ENCODE data around the gene FAM185A.
"Not testable (repeated sequence)": the region's sequence is repeated elsewhere in the genome, so short reads cannot be mapped to it uniquely, and the experiment has no call there.

FAM185A gene

DNA sequence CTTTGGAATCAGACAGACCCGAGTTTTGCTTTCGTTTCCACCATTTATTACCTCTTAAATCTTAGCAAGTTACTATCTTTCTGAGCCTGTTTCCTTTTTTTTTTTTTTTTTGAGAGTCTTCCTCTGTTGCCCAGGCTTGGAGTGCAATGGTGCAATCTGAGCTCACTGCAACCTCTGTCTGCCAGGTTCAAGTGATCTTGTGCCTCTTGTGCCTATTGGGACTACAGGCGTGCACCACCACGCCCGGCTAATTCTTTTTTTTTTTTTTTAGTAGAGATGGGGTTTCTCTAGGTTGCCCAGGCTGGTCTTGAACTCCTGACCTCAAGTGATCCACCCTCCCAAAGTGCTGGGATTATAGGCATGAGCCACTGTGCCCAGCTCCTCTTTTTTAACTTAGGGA, 84.5 kb downstream of the FAM185A start:
- DNase-seq = no peak

DNA sequence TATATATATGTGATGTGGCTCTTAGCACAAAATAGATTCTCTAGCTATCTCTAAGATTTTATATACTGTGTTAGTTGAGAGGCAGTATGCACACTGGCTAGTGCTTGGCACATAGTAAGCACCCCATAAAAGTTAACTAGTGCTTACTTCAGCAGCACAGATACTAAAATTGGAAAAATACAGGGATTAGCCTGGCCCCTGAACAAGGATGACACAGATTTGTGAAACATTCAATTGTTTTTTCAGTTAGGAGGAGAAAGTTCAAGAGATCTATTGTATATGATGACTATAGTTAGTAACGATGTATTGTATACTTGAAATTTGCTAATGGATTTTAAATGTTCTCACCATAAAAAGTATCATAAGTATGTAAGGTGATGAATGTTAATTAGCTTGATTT, 85.7 kb downstream of the FAM185A start:
- no peak for DNase-seq

DNA sequence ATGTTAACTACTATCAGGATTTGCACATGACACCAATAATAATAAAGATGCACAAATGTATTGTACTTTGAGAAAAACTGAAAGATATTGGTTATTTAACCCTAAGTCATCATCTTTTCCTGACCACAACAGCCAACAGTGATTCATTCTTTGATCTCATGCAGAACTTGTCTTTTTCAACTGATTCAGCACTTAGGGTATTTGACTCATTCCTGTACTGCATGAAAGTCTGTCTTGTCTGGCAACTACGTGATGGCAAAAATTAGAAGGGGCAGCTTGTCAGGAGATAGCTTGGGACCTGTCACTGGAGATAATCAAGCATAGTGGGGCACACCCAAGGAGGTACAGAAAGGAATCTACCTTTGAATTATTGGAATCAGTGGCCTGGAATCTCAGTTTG, 86.2 kb downstream of the FAM185A start:
- DNase-seq = no peak

DNA sequence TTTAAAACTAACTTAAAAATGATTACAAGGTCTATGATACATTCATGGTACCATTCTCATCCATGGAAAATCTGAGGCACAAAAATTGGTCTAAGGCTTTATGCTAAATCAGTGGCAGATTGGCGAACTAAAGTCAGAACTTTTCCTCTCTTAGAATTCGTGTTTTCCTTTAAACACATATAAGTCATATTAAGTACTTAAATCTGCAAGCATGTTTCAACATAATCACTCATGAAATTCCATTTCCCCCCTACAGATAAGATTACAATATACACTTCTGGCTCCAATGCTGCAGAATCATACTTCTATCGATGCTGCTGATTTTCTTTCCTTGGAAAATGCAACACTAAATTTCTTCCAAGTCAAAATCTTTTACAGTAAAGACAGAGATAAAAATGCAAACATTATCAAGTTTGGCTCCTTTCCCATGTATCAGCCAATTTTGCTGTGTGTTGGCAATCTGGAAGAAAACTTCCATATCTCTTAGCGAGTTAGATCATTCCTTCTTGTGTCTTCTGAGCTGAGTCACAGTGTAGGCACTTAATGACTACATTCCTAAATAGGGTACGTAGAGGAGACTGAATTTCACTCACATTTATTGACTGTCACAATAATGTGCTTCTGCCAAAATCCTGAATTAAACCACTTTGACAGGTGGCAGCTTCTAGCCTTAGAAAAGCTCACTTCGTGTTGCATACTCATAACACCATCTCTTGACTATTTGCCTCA, 87.6 kb downstream of the FAM185A start:
- DNase-seq = no peak

DNA sequence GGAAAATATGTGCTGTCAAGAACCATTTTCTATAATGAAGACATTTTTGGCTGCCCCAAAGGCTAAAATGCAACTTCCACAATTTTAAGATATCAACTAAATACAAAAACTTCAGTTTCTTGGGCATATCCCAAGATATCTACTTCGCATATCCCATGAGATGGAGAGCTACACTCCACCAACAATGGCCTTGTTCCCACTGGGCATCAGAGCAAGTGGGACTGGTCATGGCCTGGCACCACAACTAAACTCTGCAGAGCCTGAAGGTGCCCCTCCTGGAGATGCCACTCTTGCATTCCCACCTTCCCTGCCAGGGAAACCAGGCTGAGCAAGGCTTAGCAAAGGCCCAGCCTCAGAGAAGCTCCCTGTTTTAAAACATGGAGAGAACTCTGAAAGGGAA, 88.2 kb downstream of the FAM185A start:
- no peak for DNase-seq

DNA sequence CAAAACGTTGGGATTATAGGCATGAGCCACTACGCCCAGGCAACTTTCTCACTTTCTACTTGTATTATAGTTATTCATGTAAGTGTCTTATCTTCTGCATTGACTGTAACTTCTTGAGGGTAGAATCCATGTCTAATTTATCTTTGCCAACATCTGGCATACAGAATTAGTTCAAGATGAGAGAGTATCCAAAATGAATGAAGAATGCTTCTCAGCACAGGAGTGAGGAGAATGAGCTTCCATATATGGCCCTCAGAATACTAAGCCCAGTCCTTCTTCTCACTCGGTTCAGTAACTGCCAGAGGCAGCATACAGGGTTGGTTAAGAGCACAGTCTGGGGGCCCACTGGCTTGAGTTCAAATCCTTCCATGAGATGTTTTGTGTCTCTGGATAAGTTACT, 89.0 kb downstream of the FAM185A start:
- DNase-seq = no peak

DNA sequence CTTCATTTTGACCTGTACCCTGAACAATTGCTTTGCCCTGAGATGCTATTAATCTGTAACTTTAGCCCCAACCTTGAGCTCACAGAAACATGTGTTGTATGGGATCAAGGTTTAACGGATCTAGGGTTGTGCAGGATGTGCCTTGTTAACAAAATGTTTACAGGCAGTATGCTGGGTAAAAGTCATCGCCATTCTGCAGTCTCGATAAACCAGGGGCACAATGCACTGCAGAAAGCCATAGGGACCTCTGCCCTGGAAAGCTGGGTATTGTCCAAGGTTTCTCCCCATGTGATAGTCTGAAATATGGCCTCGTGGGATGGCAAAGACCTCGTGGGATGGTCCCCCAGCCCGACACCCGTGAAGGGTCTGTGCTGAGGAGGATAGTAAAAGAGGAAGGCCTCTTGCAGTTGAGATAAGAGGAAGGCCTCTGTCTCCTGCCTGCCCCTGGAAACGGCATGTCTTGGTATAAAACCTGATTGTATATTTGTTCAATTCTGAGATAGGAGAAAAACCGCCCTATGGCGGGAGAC, 89.8 kb downstream of the FAM185A start:
- DNase-seq = not testable (repeated sequence)

DNA sequence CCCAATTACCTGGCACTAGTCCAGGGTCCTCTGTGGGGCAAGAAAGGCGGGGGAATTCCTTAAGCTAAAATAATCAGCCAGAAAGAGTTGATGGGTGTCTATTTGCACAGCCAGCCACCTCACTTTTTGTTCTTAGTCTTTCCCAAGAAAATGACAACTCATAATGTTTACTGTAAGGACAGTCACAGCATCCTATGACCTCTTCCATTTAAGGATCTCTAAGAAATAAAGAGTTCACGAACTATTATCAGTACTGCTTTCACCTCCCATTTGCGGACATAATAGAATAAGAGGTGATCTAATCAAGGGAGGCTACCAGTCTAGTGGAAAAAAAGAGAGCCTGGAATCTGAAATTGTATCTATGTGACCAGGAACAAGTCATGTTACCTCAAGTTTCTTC, 91.6 kb downstream of the FAM185A start:
- DNase-seq = no peak

DNA sequence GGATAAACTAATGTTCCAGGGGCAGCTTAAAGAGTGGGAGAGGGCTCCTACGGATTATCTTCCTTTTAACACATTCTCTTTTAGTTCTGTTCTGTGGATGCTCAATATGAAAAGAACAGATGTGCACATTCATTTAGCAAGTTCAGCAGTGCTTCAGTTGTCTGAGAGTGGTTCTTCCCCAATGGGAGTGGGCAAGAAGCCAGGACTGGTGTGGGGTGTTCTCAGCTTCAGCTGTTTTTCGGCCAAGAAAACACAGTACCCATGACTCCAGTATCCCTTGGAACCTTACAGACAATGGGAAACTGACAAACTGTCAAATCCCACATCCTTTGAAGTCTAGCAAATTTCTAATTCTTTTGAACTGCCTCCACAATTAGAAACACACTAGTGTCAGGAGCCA, 92.5 kb downstream of the FAM185A start:
- no peak for DNase-seq

DNA sequence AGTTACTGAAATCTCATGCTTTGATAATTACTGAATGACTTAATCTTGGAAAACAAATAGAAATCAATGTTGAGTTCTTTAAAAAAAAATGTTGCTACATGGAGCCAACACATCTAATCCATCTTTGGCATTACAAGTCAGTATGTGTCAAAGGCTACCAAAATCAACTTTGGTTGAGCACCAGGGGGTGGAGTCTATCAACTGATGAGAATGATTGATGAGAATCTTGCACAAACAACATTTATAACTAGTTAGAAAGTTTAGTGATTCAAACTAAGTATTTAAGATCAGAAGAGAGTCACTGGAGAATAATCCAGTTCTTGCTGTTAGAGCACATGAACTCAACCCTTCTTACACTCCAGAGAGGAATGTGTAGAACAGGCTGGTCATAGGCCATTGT, 93.5 kb downstream of the FAM185A start:
- no peak for DNase-seq

DNA sequence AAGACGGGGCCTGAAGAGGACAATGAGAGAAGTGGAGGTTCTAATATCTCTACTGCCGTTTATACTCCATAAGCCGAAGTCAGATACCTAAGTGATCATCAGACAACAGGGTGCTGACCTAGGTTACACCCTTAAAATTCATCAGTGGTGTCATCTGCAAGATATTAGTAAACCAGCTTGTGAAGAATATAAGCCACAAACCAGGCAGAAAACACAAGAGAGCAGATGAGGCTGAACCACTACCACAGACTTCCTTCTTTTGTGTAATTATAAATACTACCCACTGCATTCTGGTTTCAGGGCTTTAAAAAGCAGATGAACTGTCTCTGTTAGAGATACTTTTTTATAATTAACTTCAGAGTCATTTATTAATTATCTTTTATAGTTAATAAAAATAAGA, 95.1 kb downstream of the FAM185A start:
- DNase-seq = no peak

DNA sequence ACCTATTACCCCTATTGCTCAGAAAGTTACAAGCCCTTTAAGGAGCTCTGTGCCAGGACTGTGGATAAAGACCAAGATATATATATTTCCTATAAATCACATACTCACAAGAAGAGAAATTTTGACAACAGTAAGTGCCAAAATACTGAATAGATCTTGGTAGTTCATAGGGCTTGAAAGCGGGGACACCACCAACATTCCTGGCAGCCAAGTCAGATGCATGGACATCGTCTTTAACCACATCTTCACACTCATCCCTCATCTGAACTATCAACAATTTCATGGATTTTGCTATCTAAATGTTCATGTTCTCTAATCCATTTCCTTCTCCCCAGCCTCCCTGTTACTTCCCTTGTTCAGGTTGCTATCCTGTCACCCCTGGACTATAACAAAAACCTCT, 96.5 kb downstream of the FAM185A start:
- no peak for DNase-seq

DNA sequence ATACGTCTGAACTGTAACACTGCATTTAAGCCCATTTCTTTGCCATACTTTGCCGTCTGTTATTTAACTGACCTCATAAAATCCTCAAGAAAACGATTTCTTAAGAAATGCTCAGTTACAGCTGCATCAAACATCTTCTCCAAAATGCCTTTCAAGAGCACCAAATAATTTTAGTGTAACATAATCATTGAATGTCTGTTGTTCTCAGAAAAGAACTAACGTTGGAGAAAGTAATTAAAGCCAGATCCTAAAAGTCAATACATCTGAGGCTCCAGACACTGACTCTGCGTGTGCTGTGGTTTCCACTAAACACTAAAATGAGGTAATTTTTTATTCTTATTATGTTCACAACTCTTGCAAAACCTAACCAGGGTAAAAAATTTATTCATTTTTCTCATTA, 100.3 kb downstream of the FAM185A start:
- DNase-seq = no peak

DNA sequence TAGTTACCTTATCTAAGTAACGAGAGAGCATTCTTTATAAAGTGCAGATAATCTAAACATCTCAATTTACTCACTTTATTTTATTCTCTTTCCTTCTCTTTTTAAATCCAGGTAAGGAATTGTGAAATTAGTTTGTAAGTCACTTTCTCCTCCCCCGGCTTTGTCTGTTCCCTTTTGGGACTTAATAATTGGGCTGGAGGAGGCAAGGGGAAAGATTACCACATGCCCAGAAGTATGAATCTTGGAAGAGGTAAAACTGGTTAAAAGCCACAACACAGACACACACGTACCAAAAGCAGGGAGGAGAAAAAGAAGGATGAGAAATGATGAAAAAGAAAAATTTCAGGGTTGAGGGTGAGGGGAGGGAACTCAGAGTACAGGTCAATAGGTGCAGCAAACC, 100.7 kb downstream of the FAM185A start:
- no peak for DNase-seq

DNA sequence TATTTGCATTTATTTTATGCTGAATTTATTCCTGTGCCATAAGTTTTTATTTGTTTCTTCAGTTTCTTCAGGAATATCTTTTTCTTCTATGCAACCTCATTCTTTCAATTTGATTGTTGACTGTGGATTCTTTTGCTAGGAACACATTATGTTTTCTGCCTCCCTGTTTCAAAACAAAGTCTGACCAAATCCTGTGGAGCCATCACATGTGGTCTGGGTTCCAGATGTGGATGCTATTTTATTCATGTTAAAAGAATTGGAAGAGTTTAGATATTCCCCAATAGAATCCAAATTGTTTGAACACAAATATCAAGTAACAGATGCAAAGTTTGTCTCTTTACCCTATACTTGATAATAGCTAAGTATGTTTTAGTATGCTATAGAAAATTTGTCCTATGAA, 107.2 kb downstream of the FAM185A start:
- no peak for DNase-seq
